NCI-H460 (cell line): ENCODE measurements around the gene FNDC3A. TPM values are rescaled to one million over a fixed set of nuclear protein-coding genes. Genes with fewer than 3 reads are reported as not detected.
"Not testable (repeated sequence)": the region's sequence is repeated elsewhere in the genome, so short reads cannot be mapped to it uniquely, and the experiment has no call there.

Experiments
- DNase-seq: peaks from one replicate; pipeline ENCODE4 v3.0.0-alpha.2; 2016; ENCODE audit warnings: low read depth; ENCODE audit errors: extremely low read depth
- total RNA-seq: library from RNA; depleted of rRNA; stranded (reverse); fragments of >200 nt; shearing (Covaris generic); gene quantifications from 2 replicates; pipeline ENCODE4 v1.2.3, GENCODE V29; 2014

The FNDC3A gene
- total RNA-seq, 1 experiment from 2014 or later: 38.2 TPM

GRCh38 chr13:49040872-49041271, 65.2 kb downstream of the FNDC3A start:
- no peak for DNase-seq

- no peak for DNase-seq
Measured at GRCh38 chr13:49042476-49042875, 66.8 kb downstream of the FNDC3A start.

- no peak for DNase-seq
Measured at GRCh38 chr13:49044008-49044407, 68.3 kb downstream of the FNDC3A start.

- DNase-seq: no peak
Measured at GRCh38 chr13:49044836-49045235, 69.1 kb downstream of the FNDC3A start.

GRCh38 chr13:49046002-49046401, 70.3 kb downstream of the FNDC3A start:
- DNase-seq: no peak

- DNase-seq: no peak
Measured at GRCh38 chr13:49046519-49046918, 70.8 kb downstream of the FNDC3A start.

- DNase-seq: no peak
Measured at GRCh38 chr13:49052813-49053212, 77.1 kb downstream of the FNDC3A start.

GRCh38 chr13:49053215-49053614, 77.5 kb downstream of the FNDC3A start:
- DNase-seq: no peak

GRCh38 chr13:49053906-49054305, 78.2 kb downstream of the FNDC3A start:
- no peak for DNase-seq

GRCh38 chr13:49055021-49055420, 79.3 kb downstream of the FNDC3A start:
- DNase-seq: no peak

- DNase-seq: no peak
Measured at GRCh38 chr13:49057176-49057575, 81.5 kb downstream of the FNDC3A start.

- no peak for DNase-seq
Measured at GRCh38 chr13:49058761-49059160, 83.0 kb downstream of the FNDC3A start.

- DNase-seq: no peak
Measured at GRCh38 chr13:49060678-49061387, 85.1 kb downstream of the FNDC3A start.

GRCh38 chr13:49061388-49061752, 85.7 kb downstream of the FNDC3A start:
- DNase-seq: not testable (repeated sequence)

GRCh38 chr13:49062297-49062896, 86.7 kb downstream of the FNDC3A start:
- no peak for DNase-seq

GRCh38 chr13:49063011-49063410, 87.3 kb downstream of the FNDC3A start:
- DNase-seq: no peak

GRCh38 chr13:49063497-49063896, 87.8 kb downstream of the FNDC3A start:
- no peak for DNase-seq

- DNase-seq: no peak
Measured at GRCh38 chr13:49064476-49064875, 88.8 kb downstream of the FNDC3A start.

- no peak for DNase-seq
Measured at GRCh38 chr13:49066856-49067255, 91.1 kb downstream of the FNDC3A start.

GRCh38 chr13:49068498-49068897, 92.8 kb downstream of the FNDC3A start:
- DNase-seq: not testable (repeated sequence)

GRCh38 chr13:49070021-49070420, 94.3 kb downstream of the FNDC3A start:
- DNase-seq: not testable (repeated sequence)

- DNase-seq: no peak
Measured at GRCh38 chr13:49071341-49071937, 95.7 kb downstream of the FNDC3A start.
